Lung (tissue), 12 donors: Measurements from ENCODE around the gene RIN3. TPM values are rescaled to one million over a fixed set of nuclear protein-coding genes. Genes with fewer than 3 reads are reported as not detected.

Experiments
- ATAC-seq: fragments of 200-7000 bp; cut with Tn5 transposase; one replicate; pipeline ENCODE4 v1.9.1; 2020; ENCODE audit warnings: moderate number of reproducible peaks; ENCODE audit not compliant: insufficient read depth, low FRiP score
- DNase-seq, 3 donors: peaks; one replicate each; pipeline ENCODE4 v3.0.0-alpha.2; 2013 to 2017
- H3K27ac ChIP-seq, 2 donors: one replicate each; pipeline ENCODE4 v1.5.1; 2013; ENCODE audit warnings: mild to moderate bottlenecking in 2 of 2, moderate library complexity in 2 of 2, control low read depth in 1 of 2, inconsistent platforms in 1 of 2, low read depth in 1 of 2, low read length in 1 of 2
- H3K27me3 ChIP-seq, 3 donors: one replicate each; pipeline ENCODE4 v1.5.1; 2013; ENCODE audit warnings: low read length in 2 of 3; ENCODE audit not compliant: control insufficient read depth in 3 of 3, insufficient read depth in 3 of 3
- H3K36me3 ChIP-seq, 4 donors: one replicate each; pipeline ENCODE4 v1.5.1; 2013; ENCODE audit warnings: low read length in 4 of 4, mild to moderate bottlenecking in 1 of 4, moderate library complexity in 1 of 4; ENCODE audit not compliant: control insufficient read depth in 4 of 4, insufficient read depth in 4 of 4
- H3K4me1 ChIP-seq, 5 donors: one replicate each; pipeline ENCODE4 v1.5.1; 2013; ENCODE audit warnings: low read length in 5 of 5, mild to moderate bottlenecking in 2 of 5, moderate library complexity in 1 of 5; ENCODE audit not compliant: control insufficient read depth in 5 of 5, insufficient read depth in 5 of 5
- H3K4me3 ChIP-seq: one replicate; pipeline ENCODE4 v1.5.1; 2013; ENCODE audit warnings: mild to moderate bottlenecking, control low read depth, moderate library complexity
- H3K9ac ChIP-seq, 2 donors: one replicate each; pipeline ENCODE4 v1.5.1; 2013; ENCODE audit warnings: low read length in 2 of 2, control low read depth in 1 of 2; ENCODE audit not compliant: insufficient read depth in 1 of 2
- H3K9me3 ChIP-seq, 4 donors: one replicate each; pipeline ENCODE4 v1.5.1; 2013; ENCODE audit warnings: low read length in 3 of 4, mild to moderate bottlenecking in 1 of 4, moderate library complexity in 1 of 4; ENCODE audit not compliant: control insufficient read depth in 4 of 4, insufficient read depth in 3 of 4
- CTCF ChIP-seq: IDR thresholded peaks from 2 replicates; pipeline ENCODE4 v1.5.1; 2012; ENCODE audit warnings: mild to moderate bottlenecking; ENCODE audit errors: control extremely low read depth, extremely low read depth
- WGBS, 2 donors: extraction: QIAGEN DNeasy Blood & Tissue Kit; methylation state at CpG; one replicate each; pipeline ENCODE4 v1.1.7; 2013; 5-methylcytosine and 5-hydroxymethylcytosine counted together
- polyA plus RNA-seq, 2 donors: library from polyadenylated mRNA; stranded (reverse); fragments of 200-250 nt; gene quantifications; one replicate each; pipeline ENCODE4 v1.2.1, GENCODE V29; 2013
- total RNA-seq, 2 donors: library from RNA; depleted of rRNA in 1 of 2; stranded (reverse); fragments of >200 nt in 1 of 2; gene quantifications; one replicate each; pipeline ENCODE4 v1.2.1, GENCODE V29; 2014 to 2021
- donor health status: control.
- donor health status: control.
- donor health status: Bipolar disorder and iron deficiency.
- donor health status: healthy.
- donor health status: DM: yes; HTN: yes; CAD: no.

Gene RIN3
- total and polyA plus RNA-seq, 4 donors: 19.3 to 55.5 (median 40.2) TPM

GRCh38 chr14:92649934-92650545, 136.5 kb downstream of the RIN3 start:
- Histone ChIP-seq H3K27ac (peak overlapping the region in 1 of 2 donors; percentile 90), H3K36me3 (peaks cover 0 to 10% (median 6%) of the 10 kb centered on the region in 4 donors), H3K4me3 (no peak overlapping the region), H3K27me3 (no peaks in the 10 kb centered on the region), H3K9me3 (peaks cover 0 to 1% (median under 1%) of the 10 kb centered on the region in 4 donors), H3K4me1 (peaks cover 0 to 32% (median 10%) of the 10 kb centered on the region in 5 donors), H3K9ac (no peak overlapping the region)
- WGBS, 2 donors: 39 to 46% methylated on average over 17 of the region's 17 CpGs
- TF ChIP-seq CTCF: no peak
- ATAC-seq (peak; percentile 55), DNase-seq (peak; percentile 40 to 83 (median 49))

DNA sequence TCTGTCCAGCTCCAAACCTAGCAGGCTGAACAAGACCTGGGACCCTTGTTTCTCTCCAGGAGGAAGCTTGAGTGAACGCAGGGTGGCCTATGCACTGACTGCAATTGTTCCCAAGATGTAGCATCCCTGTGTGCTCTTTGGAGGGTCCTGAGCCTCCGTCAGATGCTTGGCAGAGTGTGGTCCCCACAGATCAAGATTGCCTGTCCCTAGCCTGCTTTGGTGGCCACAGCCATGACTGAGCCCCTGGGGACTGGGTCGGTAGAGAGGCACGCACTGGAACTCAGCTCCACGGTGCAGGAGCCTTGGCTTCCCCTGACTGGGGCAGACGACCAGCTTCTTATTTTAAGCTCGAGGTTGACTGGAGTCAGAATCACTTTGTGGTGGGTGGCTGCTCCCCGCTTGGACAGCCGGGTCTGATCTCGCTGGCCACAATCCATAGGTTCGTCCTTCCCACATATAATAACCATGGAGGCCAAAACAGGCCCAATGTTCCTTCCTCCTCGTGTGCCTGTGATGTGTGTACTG, 137.1 kb downstream of the RIN3 start:
- Histone ChIP-seq H3K27ac (peak overlapping the region in 1 of 2 donors; percentile 90), H3K9me3 (no peaks in the 10 kb centered on the region), H3K36me3 (peaks cover 0 to 10% (median 5%) of the 10 kb centered on the region in 4 donors), H3K4me1 (peaks cover 0 to 32% (median 10%) of the 10 kb centered on the region in 5 donors), H3K4me3 (no peak overlapping the region), H3K9ac (no peak overlapping the region), H3K27me3 (no peaks in the 10 kb centered on the region)
- WGBS, 2 donors: 77 to 80% methylated on average over 12 of the region's 12 CpGs
- TF ChIP-seq CTCF: no peak
- no peak for ATAC-seq
- DNase-seq: no peak

- H3K4me1 ChIP-seq: peaks cover 0 to 28% (median 10%) of the 10 kb centered on the region in 5 donors
- 28 to 53% methylated on average over 14 to 17 of the region's 17 CpGs for WGBS, 2 donors
- no peak overlapping the region for H3K4me3 ChIP-seq
- no peak overlapping the region for H3K9ac ChIP-seq
- H3K27ac ChIP-seq: peak overlapping the region in 1 of 2 donors; percentile 90
- peaks cover 0 to 10% (median 5%) of the 10 kb centered on the region in 4 donors for H3K36me3 ChIP-seq
- H3K27me3 ChIP-seq: no peaks in the 10 kb centered on the region
- ATAC-seq (no peak), DNase-seq (no peak)
- H3K9me3 ChIP-seq: no peaks in the 10 kb centered on the region
- no peak for TF ChIP-seq CTCF
Measured at GRCh38 chr14:92651106-92651757, 137.7 kb downstream of the RIN3 start.
